H1 (cell line): ENCODE data around the gene GANAB. TPM values are rescaled to one million over a fixed set of nuclear protein-coding genes. Genes with fewer than 3 reads are reported as not detected.
"Not testable (repeated sequence)": the region's sequence is repeated elsewhere in the genome, so short reads cannot be mapped to it uniquely, and the experiment has no call there.

ENCODE experiments used
- CTCF ChIA-PET: fragments of 300-600 bp; sonication (Branson Sonifier 250); formaldehyde crosslinking; loops from one replicate; lab custom pipeline; 2021; ENCODE audit not compliant: partially characterized antibody; lab: Charles Lee
- POLR2A ChIA-PET: fragments of 300-600 bp; sonication (Branson Sonifier 250); formaldehyde crosslinking; loops from one replicate; lab custom pipeline; 2021; ENCODE audit warnings: inconsistent platforms; ENCODE audit not compliant: partially characterized antibody; lab: Charles Lee
- DNase-seq, 2 experiments: peaks; one replicate each; pipeline versions ENCODE4 v3.0.0 to v3.0.0-alpha.2; 2010 to 2022; ENCODE audit warnings: low spot score in 2 of 2, low read depth in 1 of 2, mixed read lengths in 1 of 2
- FAIRE-seq: peaks from 2 replicates; lab custom pipeline; 2011; peaks lifted over from hg19 to GRCh38; lab: Jason Lieb, UNC
- H2AFZ ChIP-seq: 2 replicates; pipeline ENCODE4 v1.8.1; 2012; ENCODE audit warnings: low read length, inconsistent platforms
- H2AK5ac ChIP-seq: 2 replicates; pipeline ENCODE4 v1.6.1; 2013; ENCODE audit warnings: low read depth, low read length
- H2BK120ac ChIP-seq: replicated peaks from 2 replicates; pipeline ENCODE3; 2013; ENCODE audit warnings: low read depth, low read length, inconsistent platforms
- H2BK12ac ChIP-seq: 2 replicates; pipeline ENCODE4 v1.6.1; 2013; ENCODE audit warnings: low read depth, low read length
- H2BK15ac ChIP-seq: 2 replicates; pipeline ENCODE4 v1.6.1; 2013; ENCODE audit warnings: low read length
- H2BK20ac ChIP-seq: 2 replicates; pipeline ENCODE4 v1.6.1; 2013; ENCODE audit warnings: low read length
- H2BK5ac ChIP-seq: 2 replicates; pipeline ENCODE4 v1.6.1; 2013; ENCODE audit warnings: low read depth, low read length
- H3K14ac ChIP-seq: 2 replicates; pipeline ENCODE4 v1.6.1; 2013; ENCODE audit warnings: inconsistent platforms; ENCODE audit not compliant: insufficient read length
- H3K18ac ChIP-seq: 2 replicates; pipeline ENCODE4 v1.6.1; 2013; ENCODE audit warnings: low read length; ENCODE audit errors: extremely low read depth
- H3K23ac ChIP-seq: 2 replicates; pipeline ENCODE4 v1.6.1; 2013; ENCODE audit warnings: inconsistent platforms; ENCODE audit not compliant: insufficient read length
- H3K23me2 ChIP-seq: 2 replicates; pipeline ENCODE4 v1.6.1; 2013; ENCODE audit warnings: low read depth, low read length
- H3K27ac ChIP-seq: 2 replicates; pipeline ENCODE4 v1.6.1; 2011; ENCODE audit warnings: low read depth, low read length, inconsistent platforms
- H3K27me3 ChIP-seq, 4 experiments: replicated peaks in 1 of 4; 1 replicate in 1 of 4; 2 replicates in 3 of 4; pipeline versions ENCODE4 v1.6.1 to v1.8.1; 2011 to 2013; ENCODE audit warnings: low read length in 3 of 4, mild to moderate bottlenecking in 3 of 4, inconsistent platforms in 2 of 4, mixed read lengths in 2 of 4, moderate library complexity in 1 of 4; ENCODE audit not compliant: control insufficient read depth in 3 of 4, insufficient read depth in 3 of 4; ENCODE audit errors: extremely low read depth in 1 of 4
- H3K36me3 ChIP-seq, 4 experiments: 2 replicates each; pipeline versions ENCODE4 v1.6.1 to v1.8.1; 2011 to 2013; ENCODE audit warnings: mild to moderate bottlenecking in 4 of 4, low read length in 3 of 4, moderate library complexity in 2 of 4, control low read depth in 1 of 4, inconsistent platforms in 1 of 4; ENCODE audit not compliant: insufficient read depth in 4 of 4, control insufficient read depth in 2 of 4
- H3K4ac ChIP-seq: replicated peaks from 2 replicates; pipeline ENCODE3; 2013; ENCODE audit warnings: low read length, low read depth, mixed read lengths, inconsistent platforms; ENCODE audit not compliant: insufficient read length
- H3K4me1 ChIP-seq, 4 experiments: replicated peaks in 1 of 4; 1 replicate in 1 of 4; 2 replicates in 3 of 4; pipeline versions ENCODE4 v1.6.1 to v1.8.1; 2011 to 2013; ENCODE audit warnings: low read length in 3 of 4, inconsistent platforms in 2 of 4, mixed read lengths in 1 of 4; ENCODE audit not compliant: insufficient read depth in 4 of 4, control insufficient read depth in 3 of 4
- H3K4me2 ChIP-seq, 2 experiments: 2 replicates each; pipeline versions ENCODE4 v1.6.1 to v1.8.1; 2011 to 2013; ENCODE audit warnings: low read depth in 2 of 2, low read length in 2 of 2, control low read depth in 1 of 2, inconsistent platforms in 1 of 2, mild to moderate bottlenecking in 1 of 2; ENCODE audit not compliant: insufficient read depth in 1 of 2
- H3K4me3 ChIP-seq, 4 experiments: fragments of 200-600, 300-600 bp in 1 of 4; sonication (generic), shearing (Covaris generic), sonication (Bioruptor Twin) in 1 of 4; 2 replicates each; pipeline versions ENCODE4 v1.5.1 to v1.8.1; 2011 to 2016; ENCODE audit warnings: low read length in 4 of 4, low read depth in 3 of 4, control low read depth in 2 of 4, inconsistent platforms in 2 of 4, mild to moderate bottlenecking in 2 of 4, mixed read lengths in 1 of 4, moderate library complexity in 1 of 4; ENCODE audit not compliant: insufficient read depth in 2 of 4; ENCODE audit errors: extremely low read depth in 1 of 4
- H3K56ac ChIP-seq: replicated peaks from 2 replicates; pipeline ENCODE3; 2013; ENCODE audit warnings: low read depth, mild to moderate bottlenecking, mixed read lengths, low read length, inconsistent platforms; ENCODE audit not compliant: insufficient read length
- H3K79me1 ChIP-seq: 2 replicates; pipeline ENCODE4 v1.6.1; 2013; ENCODE audit warnings: low read depth, low read length, control low read depth
- H3K79me2 ChIP-seq, 2 experiments: 2 replicates each; pipeline versions ENCODE4 v1.6.1 to v1.8.1; 2012 to 2013; ENCODE audit warnings: low read length in 2 of 2, mild to moderate bottlenecking in 2 of 2, inconsistent platforms in 1 of 2; ENCODE audit not compliant: insufficient read depth in 2 of 2, control insufficient read depth in 1 of 2
- H3K9ac ChIP-seq, 4 experiments: replicated peaks in 1 of 4; 1 replicate in 1 of 4; 2 replicates in 3 of 4; pipeline versions ENCODE4 v1.6.1 to v1.8.1; 2011 to 2013; ENCODE audit warnings: low read depth in 3 of 4, low read length in 3 of 4, control low read depth in 2 of 4, mild to moderate bottlenecking in 2 of 4, moderate library complexity in 2 of 4, inconsistent platforms in 1 of 4; ENCODE audit errors: extremely low read depth in 1 of 4
- H3K9me3 ChIP-seq, 2 experiments: 2 replicates each; pipeline versions ENCODE4 v1.6.1 to v1.8.1; 2012 to 2013; ENCODE audit warnings: mild to moderate bottlenecking in 2 of 2, moderate library complexity in 2 of 2, control low read depth in 1 of 2, inconsistent platforms in 1 of 2, low read depth in 1 of 2, low read length in 1 of 2, mixed read lengths in 1 of 2; ENCODE audit not compliant: insufficient read depth in 2 of 2
- H4K20me1 ChIP-seq, 2 experiments: replicated peaks in 1 of 2; 2 replicates each; pipeline versions ENCODE3 to v1.8.1; 2011 to 2013; ENCODE audit warnings: inconsistent platforms in 2 of 2, low read length in 2 of 2, mild to moderate bottlenecking in 1 of 2; ENCODE audit not compliant: insufficient read depth in 2 of 2, control insufficient read depth in 1 of 2
- H4K5ac ChIP-seq: 2 replicates; pipeline ENCODE4 v1.6.1; 2013; ENCODE audit warnings: low read length, low read depth, mixed read lengths, inconsistent platforms; ENCODE audit not compliant: insufficient read length
- H4K8ac ChIP-seq: 2 replicates; pipeline ENCODE4 v1.8.0; 2013; ENCODE audit warnings: mild to moderate bottlenecking, moderate library complexity, low read length, inconsistent platforms; ENCODE audit not compliant: insufficient read depth; ENCODE audit errors: extremely low read depth
- H4K91ac ChIP-seq: replicated peaks from 2 replicates; pipeline ENCODE3; 2013; ENCODE audit warnings: low read length, mixed read lengths, inconsistent platforms; ENCODE audit not compliant: insufficient read length
- WGBS, 2 experiments: shearing (Covaris generic) in 1 of 2; methylation state at CpG; one replicate each; pipeline versions ENCODE4 v1.1.6 to v1.1.7; 2013 to 2015; ENCODE audit warnings: low lambda C conversion rate in 2 of 2, mixed read lengths in 2 of 2, inconsistent platforms in 1 of 2, low coverage in 1 of 2, missing lambda C conversion rate in 1 of 2; ENCODE audit not compliant: insufficient replicate concordance in 2 of 2, insufficient coverage in 1 of 2, insufficient read length in 1 of 2; ENCODE audit errors: extremely low coverage in 1 of 2, missing lambda C conversion rate in 1 of 2; 5-methylcytosine and 5-hydroxymethylcytosine counted together
- polyA plus RNA-seq, 7 experiments: library from polyadenylated mRNA; depleted of rRNA in 3 of 7; stranded (reverse) in 5 of 7; unstranded in 2 of 7; fragments of >200 nt in 5 of 7; fragments of 200-250 nt in 2 of 7; gene quantifications; 1 replicate in 5 of 7; 2 replicates in 1 of 7; 4 replicates in 1 of 7; pipeline versions ENCODE4 v1.2.1 to v1.2.3, GENCODE V29; 2011 to 2013; ENCODE audit warnings: missing spikeins in 2 of 7, mixed read lengths in 2 of 7
- total RNA-seq: library from RNA; stranded (reverse); fragmentation: NEBNext Ultra II Directional; extraction: Animal tissue kit (Norgen Biotek cat#: 25700); gene quantifications from 2 replicates; pipeline ENCODE4 v1.2.1, GENCODE V29; 2021

GANAB gene
- total and polyA plus RNA-seq, 2 of the 8 experiments (the other 6 are each of a cell fraction or from before 2014, with no cell fraction given) = 289 to 330 TPM

DNA sequence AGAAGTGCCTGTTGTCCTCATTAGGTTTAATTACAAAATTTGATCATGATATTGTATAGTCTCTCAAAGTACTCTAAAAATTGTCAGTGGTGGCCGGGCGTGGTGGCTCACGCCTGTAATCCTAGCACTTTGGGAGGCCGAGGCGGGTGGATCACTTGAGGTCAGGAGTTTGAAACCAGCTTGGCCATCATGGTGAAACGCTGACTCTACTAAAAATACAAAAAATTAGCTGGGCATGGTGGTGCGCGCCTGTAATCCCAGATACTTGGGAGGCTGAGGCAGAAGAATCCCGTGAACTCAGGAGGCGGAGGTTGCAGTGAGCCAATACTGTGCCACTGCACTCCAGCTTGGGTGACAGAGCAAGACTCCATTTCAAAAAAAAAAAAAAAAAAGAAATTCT lies 29.0 kb upstream of the GANAB start:
- not testable (repeated sequence) for H2BK5ac ChIP-seq, H2AFZ ChIP-seq, H4K91ac ChIP-seq, H3K27ac ChIP-seq, H3K56ac ChIP-seq, H3K18ac ChIP-seq, H3K79me1 ChIP-seq, H3K4me1 ChIP-seq, H2AK5ac ChIP-seq, H2BK20ac ChIP-seq, H3K23ac ChIP-seq, H3K27me3 ChIP-seq, H2BK120ac ChIP-seq, H2BK12ac ChIP-seq, H2BK15ac ChIP-seq, H3K9ac ChIP-seq, H4K20me1 ChIP-seq, H4K8ac ChIP-seq, H3K4ac ChIP-seq, H3K14ac ChIP-seq, DNase-seq, H3K4me2 ChIP-seq, FAIRE-seq, H3K4me3 ChIP-seq, H3K9me3 ChIP-seq, H4K5ac ChIP-seq
- Histone ChIP-seq H3K79me2 (peaks cover 0 to 23% of the 10 kb centered on the region in 2 experiments; a peak in 2 of 4 replicates), H3K36me3 (peaks cover 5 to 29% (median 9%) of the 10 kb centered on the region in 4 experiments; a peak in 5 of 8 replicates), H3K23me2 (peaks cover 14% of the 10 kb centered on the region)
- CTCF ChIA-PET = interaction anchor here (0.6 to 3.2 kb wide), 5 partner anchors 19 to 1592 kb away, joined by 3 to 16 read pairs (median 4); no protein-coding TSS in a partner anchor
- POLR2A ChIA-PET = interaction anchor here (1.7 to 61.4 kb wide), 4 partner anchors 15 to 95 kb away, joined by 4 to 2041 read pairs (median 1050); partner anchors contain the start of genes BSCL2, C11orf98, CSKMT and GANAB
- 87% methylated on average over 10 of the region's 10 CpGs; no CpG with 5 or more reads in 1 of the 2 experiments for WGBS, 2 experiments
